GM19372 (cell line): Measurements from ENCODE around the gene SPINT3.
"Not testable (repeated sequence)": the region's sequence is repeated elsewhere in the genome, so short reads cannot be mapped to it uniquely, and the experiment has no call there.

Experiments
- ATAC-seq: cut with Tn5 transposase; IDR thresholded peaks from one replicate; pipeline ENCODE4 v1.9.1; 2021; ENCODE audit warnings: mild to moderate bottlenecking, low read depth, moderate library complexity; ENCODE audit not compliant: unreplicated experiment

SPINT3 gene

GRCh38 chr20:45503403-45503802, 12.0 kb downstream of the SPINT3 start:
- ATAC-seq = no peak

- no peak for ATAC-seq
These were observed 12.9 kb downstream of the SPINT3 start for GRCh38 chr20:45502561-45502960.

- ATAC-seq = no peak
These were observed 13.8 kb downstream of the SPINT3 start for GRCh38 chr20:45501600-45501999.

DNA sequence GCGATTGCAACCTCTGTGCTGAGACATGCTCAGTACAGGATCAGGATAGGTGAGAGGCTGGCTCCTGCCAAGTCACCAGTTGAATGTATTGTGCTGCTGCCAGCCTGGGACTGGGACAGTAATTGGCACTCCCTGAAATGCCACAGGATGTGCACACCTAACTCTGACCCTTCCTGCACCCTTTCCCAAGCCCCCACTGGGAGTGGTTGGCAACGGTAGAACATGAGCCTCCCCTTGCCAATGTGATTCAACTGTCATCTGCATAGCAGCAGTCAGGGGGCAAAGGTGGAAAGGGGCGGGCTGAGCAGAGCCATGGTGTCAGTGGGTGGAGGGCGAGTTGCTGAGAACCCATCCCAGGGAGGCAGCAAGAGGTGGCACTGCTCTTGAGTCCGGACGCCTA, 15.4 kb downstream of the SPINT3 start:
- ATAC-seq = no peak

DNA sequence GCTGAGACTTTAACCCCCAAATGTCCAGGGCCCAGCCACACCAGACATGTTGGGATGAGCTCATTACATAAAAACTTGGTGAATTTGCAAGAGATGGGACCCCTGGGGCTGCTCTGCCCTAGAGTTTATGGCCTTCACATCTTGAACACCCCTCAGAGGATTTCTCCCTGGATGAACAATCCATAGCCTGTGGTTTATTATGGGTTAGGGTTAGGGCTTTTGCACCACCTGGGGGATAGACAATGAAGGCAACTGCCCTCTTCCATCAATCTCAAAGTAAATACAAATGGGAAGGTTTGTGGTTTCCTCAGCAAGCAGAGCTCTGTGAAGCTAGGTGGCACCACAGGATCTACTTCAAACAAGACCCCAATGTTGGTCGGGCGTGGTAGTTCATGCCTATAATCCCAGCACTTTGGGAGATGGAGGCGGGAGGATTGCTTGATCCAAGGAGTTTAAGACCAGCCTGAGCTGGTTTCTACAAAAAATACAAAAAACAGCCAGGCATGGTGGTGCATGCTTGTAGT, 17.4 kb downstream of the SPINT3 start:
- ATAC-seq = no peak

DNA sequence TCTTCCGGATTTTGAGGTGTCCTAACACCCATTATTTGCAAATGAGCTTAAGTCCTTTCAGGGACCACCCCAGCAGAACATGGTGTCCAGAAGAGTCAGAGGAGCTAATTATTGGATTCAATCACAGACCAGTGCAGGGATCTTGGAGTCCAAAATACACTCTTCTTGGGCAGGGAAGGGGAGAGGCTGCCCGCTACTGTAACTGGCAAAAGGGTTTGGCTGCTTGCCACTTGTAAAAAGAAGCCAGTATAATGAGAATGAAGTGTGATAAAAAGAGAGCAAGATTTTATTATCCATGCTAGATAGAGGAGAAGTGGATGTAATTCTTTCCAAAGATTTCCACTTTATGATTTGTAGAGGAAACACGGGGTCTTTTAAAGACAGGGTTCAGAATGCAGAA, 19.3 kb downstream of the SPINT3 start:
- ATAC-seq = no peak

GRCh38 chr20:45495501-45495941, 19.9 kb downstream of the SPINT3 start:
- no peak for ATAC-seq

DNA sequence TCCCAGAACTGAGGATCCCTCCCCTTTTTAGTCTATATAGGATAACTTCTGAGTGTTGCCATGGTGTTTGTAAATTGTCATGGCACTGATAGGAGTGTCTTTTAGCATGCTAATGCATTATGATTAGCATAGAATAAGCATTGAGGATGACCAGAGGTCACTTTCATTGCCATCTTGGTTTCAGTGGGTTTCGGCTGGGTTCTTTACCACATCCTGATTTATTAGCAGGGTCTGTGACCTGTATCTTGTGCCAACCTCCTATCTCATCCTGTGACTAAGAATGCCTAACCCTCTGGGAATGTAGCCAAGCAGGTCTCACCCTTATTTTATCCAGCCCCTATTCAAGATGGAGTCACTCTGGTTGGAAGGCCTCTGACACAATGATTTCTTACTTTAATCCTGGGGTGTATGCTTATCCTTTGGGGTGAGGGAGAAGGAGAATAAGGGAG, 26.3 kb downstream of the SPINT3 start:
- ATAC-seq = no peak

- no peak for ATAC-seq
These were observed 28.2 kb downstream of the SPINT3 start for GRCh38 chr20:45487231-45487635.

DNA sequence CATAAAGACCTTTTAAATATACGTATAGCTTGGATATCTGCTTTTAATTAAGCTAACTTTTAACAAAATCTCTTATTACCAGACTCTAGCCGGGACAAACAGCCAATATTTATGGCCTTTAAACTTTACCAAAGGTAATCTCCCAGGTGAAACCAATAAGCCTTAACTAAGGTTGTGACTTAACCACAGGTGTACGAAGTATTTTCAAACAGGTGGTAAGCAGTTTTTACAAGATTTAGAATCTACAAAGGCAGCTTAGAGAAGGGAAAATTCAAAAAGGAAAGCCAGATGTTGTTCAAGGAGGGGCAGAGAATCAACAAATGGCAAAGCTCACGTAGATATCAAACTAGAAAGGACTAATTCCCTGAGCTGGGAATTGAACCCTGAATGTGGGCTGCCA, 30.0 kb downstream of the SPINT3 start:
- no peak for ATAC-seq

DNA sequence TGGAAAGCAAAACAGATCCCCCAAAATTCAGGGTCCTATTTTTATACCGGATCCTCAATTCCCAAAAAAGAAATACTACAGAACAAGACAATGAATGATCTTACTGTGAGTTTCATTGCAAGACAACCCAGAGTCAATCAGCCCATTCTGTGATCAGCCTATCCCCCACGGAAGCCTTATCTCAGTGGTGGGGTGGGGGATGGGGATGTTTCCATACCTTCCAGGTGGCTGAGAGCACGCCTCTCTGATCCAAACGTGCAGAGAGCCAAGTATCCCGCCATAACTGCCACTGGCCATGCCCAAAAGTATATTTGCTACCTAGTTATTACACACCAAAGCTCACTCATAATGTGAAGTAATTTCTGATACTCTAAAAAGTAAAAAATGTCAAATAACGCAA, 30.7 kb downstream of the SPINT3 start:
- no peak for ATAC-seq

GRCh38 chr20:45479822-45480221, 35.6 kb downstream of the SPINT3 start:
- ATAC-seq = no peak

DNA sequence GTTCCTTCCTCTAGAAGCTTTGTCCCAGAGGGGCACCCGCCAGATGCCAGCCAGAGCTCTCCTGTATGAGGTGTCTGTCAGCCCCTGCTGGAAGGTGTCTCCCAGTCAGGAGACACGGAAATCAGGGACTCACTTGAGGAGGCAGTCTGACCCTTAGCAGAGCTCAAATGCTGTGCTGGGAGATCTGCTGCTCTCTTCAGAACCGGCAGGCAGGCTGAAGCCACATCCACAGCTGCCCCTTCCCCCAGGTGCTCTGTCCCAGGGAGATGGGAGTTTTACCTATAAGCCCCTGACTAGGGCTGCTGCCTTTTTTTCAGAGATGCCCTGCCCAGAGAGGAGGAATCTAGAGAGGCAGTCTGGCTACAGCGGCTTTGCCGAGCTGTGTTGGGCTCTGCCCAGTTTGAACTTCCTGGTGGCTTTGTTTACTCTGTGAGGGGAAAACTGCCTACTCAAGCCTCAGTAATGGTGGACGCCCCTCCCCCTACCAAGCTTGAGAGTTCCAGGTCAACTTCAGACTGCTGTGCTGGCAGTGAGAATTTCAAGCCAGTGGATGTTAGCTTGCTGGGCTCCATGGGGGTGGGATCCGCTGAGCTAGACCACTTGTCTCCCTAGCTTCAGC, 37.8 kb downstream of the SPINT3 start:
- ATAC-seq = not testable (repeated sequence)

- ATAC-seq = not testable (repeated sequence)
These were observed 43.1 kb downstream of the SPINT3 start for GRCh38 chr20:45472286-45472685.

- no peak for ATAC-seq
These were observed 44.5 kb downstream of the SPINT3 start for GRCh38 chr20:45470937-45471336.

DNA sequence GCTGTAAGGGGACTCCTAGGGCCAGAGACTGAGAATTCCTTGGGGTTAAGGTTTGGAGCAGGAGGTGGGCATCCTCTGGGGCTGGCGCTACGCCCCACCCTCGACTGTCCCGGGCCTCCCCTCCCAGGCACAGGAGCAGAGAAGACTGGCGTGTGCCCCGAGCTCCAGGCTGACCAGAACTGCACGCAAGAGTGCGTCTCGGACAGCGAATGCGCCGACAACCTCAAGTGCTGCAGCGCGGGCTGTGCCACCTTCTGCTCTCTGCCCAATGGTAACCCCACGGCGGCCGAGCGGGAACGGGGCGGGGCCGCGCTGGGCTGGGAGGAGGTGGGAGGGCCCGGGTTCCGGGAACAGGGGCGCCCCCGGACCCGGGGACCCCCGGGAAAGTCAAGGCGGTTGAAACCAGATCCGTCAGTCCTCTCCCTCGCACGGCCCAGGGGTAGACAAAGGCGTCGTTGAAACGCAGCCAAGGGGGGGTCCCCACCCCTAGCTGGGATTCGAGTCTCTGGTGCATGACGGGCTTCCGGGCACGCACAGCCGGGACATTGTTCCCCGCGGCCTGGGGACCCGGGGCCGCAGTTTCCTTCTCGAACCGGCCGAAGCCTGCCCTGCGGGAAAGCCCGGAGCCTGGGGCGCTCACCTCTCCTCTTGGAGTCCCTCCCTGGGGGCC, 45.0 kb downstream of the SPINT3 start:
- no peak for ATAC-seq

DNA sequence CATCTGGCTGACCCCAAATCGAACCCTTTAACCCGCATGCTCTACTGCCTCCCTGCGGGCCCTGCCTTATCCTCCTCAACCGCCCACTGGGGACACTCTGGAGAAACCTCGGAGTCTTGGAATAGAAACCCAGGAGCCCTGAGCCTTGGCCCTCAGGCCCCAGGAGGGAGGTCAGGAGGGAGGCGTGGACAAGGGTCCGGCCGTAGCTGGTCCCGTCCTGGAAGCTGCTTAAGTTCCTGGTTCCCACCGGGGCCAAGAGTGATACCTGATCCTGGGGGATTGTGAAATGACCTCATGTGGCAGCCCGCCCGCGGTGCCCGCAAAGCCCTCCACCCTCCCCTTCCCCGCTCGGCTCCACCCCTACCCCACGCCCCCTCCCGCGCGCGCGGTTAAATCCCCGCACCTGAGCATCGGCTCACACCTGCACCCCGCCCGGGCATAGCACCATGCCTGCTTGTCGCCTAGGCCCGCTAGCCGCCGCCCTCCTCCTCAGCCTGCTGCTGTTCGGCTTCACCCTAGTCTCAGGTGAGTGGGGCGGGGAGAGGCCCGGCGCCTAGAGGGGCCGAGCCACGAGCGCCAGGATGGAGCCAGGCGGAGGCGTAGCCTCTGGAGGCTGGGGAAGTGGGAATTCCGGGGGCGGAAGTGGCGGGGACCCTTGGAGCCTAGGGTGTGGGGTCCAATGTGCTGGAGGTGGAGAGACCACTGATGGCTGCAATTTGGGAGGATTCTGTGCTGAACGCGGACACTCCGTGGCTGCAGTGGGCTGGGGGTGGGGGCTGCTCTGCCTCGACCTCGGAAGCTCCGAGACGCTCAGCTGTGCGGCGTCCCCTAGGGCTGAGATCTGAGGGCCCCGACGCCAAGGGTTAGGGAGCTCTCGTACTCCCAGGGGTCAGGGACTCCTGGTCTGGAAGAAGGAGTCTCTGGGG, 45.8 kb downstream of the SPINT3 start, which contains the start of gene WFDC2:
Gene WFDC2, plus strand, starts transcription at position 418 of the 926 bp plus-strand sequence. Its CDS starts 29 bp downstream, at position 447.
- ATAC-seq = no peak

DNA sequence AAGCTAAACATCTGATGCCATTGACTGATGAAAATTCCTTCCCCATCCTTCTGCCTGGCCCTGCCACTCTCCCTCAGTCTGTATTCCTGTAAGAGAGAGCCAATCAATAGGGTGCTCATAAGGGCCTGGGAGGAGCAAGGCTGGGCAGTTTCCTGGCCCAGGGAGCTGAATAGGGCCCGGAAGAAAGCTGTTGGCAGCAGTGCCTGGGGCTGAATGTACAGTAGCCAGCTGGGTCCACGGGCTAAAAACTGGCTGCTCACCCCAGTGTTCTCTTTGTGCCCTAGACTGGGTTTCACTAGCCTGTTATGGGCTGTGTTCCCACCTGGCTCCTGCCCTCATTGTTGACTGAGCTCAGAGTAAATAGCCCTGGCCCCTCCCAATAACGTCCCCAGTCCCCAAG, 47.6 kb downstream of the SPINT3 start:
- ATAC-seq = no peak

DNA sequence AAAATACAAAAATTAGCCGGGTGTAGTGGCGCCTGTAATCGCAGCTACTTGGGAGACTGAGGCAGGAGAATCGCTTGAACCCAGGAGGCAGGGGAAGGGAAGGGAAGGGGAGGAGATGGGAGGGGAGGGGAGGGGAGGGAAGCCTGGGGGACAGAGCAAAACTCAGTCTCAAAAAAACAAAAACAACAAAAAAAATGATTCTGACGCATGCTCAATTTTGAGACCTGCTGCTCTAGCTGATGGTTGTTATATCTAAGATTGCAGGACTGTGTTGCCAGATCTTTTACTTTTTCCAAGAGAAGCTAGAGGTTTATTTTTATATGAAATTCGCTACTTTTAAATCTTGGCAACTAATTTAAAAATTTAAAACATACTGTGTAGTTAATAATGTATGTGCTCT, 48.2 kb downstream of the SPINT3 start:
- no peak for ATAC-seq

- no peak for ATAC-seq
These were observed 49.7 kb downstream of the SPINT3 start for GRCh38 chr20:45465491-45466266.
